ENCODE data around the gene ANXA4.
"Not testable (repeated sequence)": the region's sequence is repeated elsewhere in the genome, so short reads cannot be mapped to it uniquely, and the experiment has no call there.

GRCh38 chr2:69774258-69774983 lies 32.5 kb downstream of the ANXA4 start:
- not testable (repeated sequence) for TF ChIP-seq POLR2A, CTCF (IDR thresholded peaks at IDR 0.05)
